ENCODE results near the gene ARHGEF17.

DNA sequence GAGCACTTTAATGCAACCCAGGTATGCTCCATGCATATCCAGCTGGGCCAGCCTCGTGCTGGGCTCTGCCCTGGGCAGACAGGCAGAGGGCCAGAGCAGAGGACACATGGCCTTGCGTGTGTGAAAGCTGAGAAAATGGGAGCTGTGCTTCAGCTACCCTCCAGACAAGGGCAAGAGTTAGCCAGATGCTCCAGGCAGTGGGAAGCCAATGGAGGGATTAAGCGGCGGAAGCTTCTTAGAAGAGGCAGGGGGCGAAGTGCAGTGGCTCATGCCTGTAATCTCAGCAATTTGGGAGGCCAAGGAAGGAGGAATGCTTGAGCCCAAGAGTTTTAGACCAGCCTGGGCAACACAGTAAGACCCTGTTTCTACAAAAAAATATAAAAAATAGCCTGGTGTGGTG is 9.8 kb upstream of the ARHGEF17 start:
- TF ChIP-seq CTCF (IDR thresholded peaks at IDR 0.05) (no peak), POLR2A (IDR thresholded peaks at IDR 0.05) (no peak)

Data from Peyer's patch (tissue), 4 donors.